WTC11 (cell line): ENCODE results near the gene SHC3. TPM values are rescaled to one million over a fixed set of nuclear protein-coding genes. Genes with fewer than 3 reads are reported as not detected.

Experiments
- ATAC-seq: fragments of 200-7000 bp; cut with Tn5 transposase; 2 replicates; pipeline ENCODE4 v1.10.0; 2021; ENCODE audit warnings: mild to moderate bottlenecking, moderate library complexity
- CTCF ChIA-PET: fragments of 300-600 bp; sonication (Branson Sonifier 250); formaldehyde crosslinking; loops from one replicate; lab custom pipeline; 2021; ENCODE audit warnings: antibody characterized with exemption; lab: Charles Lee
- POLR2A ChIA-PET: fragments of 350-600 bp; sonication (Branson Sonifier 250); formaldehyde crosslinking; loops from one replicate; lab custom pipeline; 2021; ENCODE audit warnings: antibody characterized with exemption; lab: Charles Lee
- DNase-seq: peaks from one replicate; pipeline ENCODE4 v3.0.0; 2021; ENCODE audit warnings: low spot score
- H3K27ac Mint-ChIP-seq: 2 replicates; pipeline ENCODE4 v1.8.0; 2021; ENCODE audit warnings: mixed read lengths
- H3K27me3 Mint-ChIP-seq: 2 replicates; pipeline ENCODE4 v1.8.0; 2021; ENCODE audit warnings: low read depth, mild to moderate bottlenecking, moderate library complexity, mixed read lengths
- H3K36me3 Mint-ChIP-seq: 2 replicates; pipeline ENCODE4 v1.8.0; 2021; ENCODE audit warnings: mixed read lengths
- H3K4me1 Mint-ChIP-seq: 2 replicates; pipeline ENCODE4 v1.8.0; 2022; ENCODE audit warnings: mixed read lengths
- H3K4me3 Mint-ChIP-seq: 2 replicates; pipeline ENCODE4 v1.8.0; 2021; ENCODE audit warnings: mild to moderate bottlenecking, moderate library complexity, mixed read lengths
- H3K9me3 Mint-ChIP-seq: 2 replicates; pipeline ENCODE4 v1.8.0; 2021; ENCODE audit warnings: mixed read lengths
- AR ChIP-seq: fragments of 250-450 bp; sonication (Bioruptor Pico); IDR thresholded peaks from 2 replicates; pipeline ENCODE4 v1.9.0; 2021; ENCODE audit warnings: mild to moderate bottlenecking
- CBFB ChIP-seq: sonication (generic); formaldehyde crosslinking; IDR thresholded peaks from 2 replicates; pipeline ENCODE4 v1.8.1; 2022; ENCODE audit warnings: mild to moderate bottlenecking, low read depth, missing genetic modification reagents
- E2F5 ChIP-seq: sonication (generic); formaldehyde crosslinking; IDR thresholded peaks from 2 replicates; pipeline ENCODE4 v1.8.1; 2022; ENCODE audit warnings: mild to moderate bottlenecking, moderate library complexity, missing genetic modification reagents
- ESRRA ChIP-seq: sonication (generic); formaldehyde crosslinking; IDR thresholded peaks from 2 replicates; pipeline ENCODE4 v1.8.1; 2022; ENCODE audit warnings: mild to moderate bottlenecking, missing genetic modification reagents, borderline replicate concordance
- FOXJ3 ChIP-seq: sonication (generic); formaldehyde crosslinking; IDR thresholded peaks from 2 replicates; pipeline ENCODE4 v1.9.0; 2021; ENCODE audit warnings: missing genetic modification reagents, mild to moderate bottlenecking, borderline replicate concordance
- GTF2I ChIP-seq: fragments of 250-450 bp; sonication (Bioruptor Pico); conservative IDR thresholded peaks from 2 replicates; pipeline ENCODE4 v1.4.0; 2021; ENCODE audit warnings: mild to moderate bottlenecking
- JUN ChIP-seq: sonication (generic); formaldehyde crosslinking; IDR thresholded peaks from 2 replicates; pipeline ENCODE4 v1.8.0; 2023; ENCODE audit warnings: mild to moderate bottlenecking, missing genetic modification reagents
- MLX ChIP-seq: sonication (generic); formaldehyde crosslinking; IDR thresholded peaks from 2 replicates; pipeline ENCODE4 v1.8.1; 2023; ENCODE audit warnings: mild to moderate bottlenecking, missing genetic modification reagents, moderate library complexity
- NFYB ChIP-seq: sonication (generic); formaldehyde crosslinking; conservative IDR thresholded peaks from 2 replicates; pipeline ENCODE4 v1.8.0; 2022; ENCODE audit warnings: low read depth, missing genetic modification reagents
- PRRX2 ChIP-seq: fragments of 250-450 bp; sonication (Bioruptor Pico); IDR thresholded peaks from 2 replicates; pipeline ENCODE4 v1.8.0; 2021; ENCODE audit warnings: mild to moderate bottlenecking
- ZNF121 ChIP-seq: sonication (generic); formaldehyde crosslinking; IDR thresholded peaks from 2 replicates; pipeline ENCODE4 v1.8.0; 2023; ENCODE audit warnings: missing genetic modification reagents
- ZNF138 ChIP-seq: sonication (generic); formaldehyde crosslinking; conservative IDR thresholded peaks from 2 replicates; pipeline ENCODE4 v1.8.1; 2022; ENCODE audit warnings: mild to moderate bottlenecking, moderate library complexity, missing genetic modification reagents
- ZNF232 ChIP-seq: sonication (generic); formaldehyde crosslinking; IDR thresholded peaks from 2 replicates; pipeline ENCODE4 v1.8.0; 2022; ENCODE audit warnings: mild to moderate bottlenecking, missing genetic modification reagents
- ZNF317 ChIP-seq: sonication (generic); formaldehyde crosslinking; IDR thresholded peaks from 2 replicates; pipeline ENCODE4 v1.8.1; 2023; ENCODE audit warnings: low read depth, mild to moderate bottlenecking, moderate library complexity, missing genetic modification reagents, borderline replicate concordance
- ZNF416 ChIP-seq: fragments of 250-450 bp; sonication (Bioruptor Pico); IDR thresholded peaks from 2 replicates; pipeline ENCODE4 v1.9.0; 2021; ENCODE audit warnings: mild to moderate bottlenecking, inconsistent platforms
- total RNA-seq: library from RNA; stranded (reverse); gene quantifications from 3 replicates; pipeline ENCODE4 v1.2.3, GENCODE V29; 2021
- TF ChIP-seq, protein P1 (sequence below): sonication (generic); formaldehyde crosslinking; IDR thresholded peaks from 2 replicates; pipeline ENCODE4 v1.8.0; 2023; ENCODE audit warnings: missing genetic modification reagents
- TF ChIP-seq, protein P2 (sequence below): fragments of 250-450 bp; sonication (Bioruptor Pico); IDR thresholded peaks from 2 replicates; pipeline ENCODE4 v2.1.2; 2022; ENCODE audit warnings: mild to moderate bottlenecking, moderate library complexity
- TF ChIP-seq, protein P3 (sequence below): sonication (generic); formaldehyde crosslinking; IDR thresholded peaks from 2 replicates; pipeline ENCODE4 v1.8.1; 2022; ENCODE audit warnings: mild to moderate bottlenecking, missing genetic modification reagents, moderate library complexity, borderline replicate concordance
- TF ChIP-seq, protein P4 (sequence below): sonication (generic); formaldehyde crosslinking; IDR thresholded peaks from 2 replicates; pipeline ENCODE4 v1.8.0; 2022; ENCODE audit warnings: mild to moderate bottlenecking, missing genetic modification reagents
- TF ChIP-seq, protein P5 (sequence below): sonication (generic); formaldehyde crosslinking; conservative IDR thresholded peaks from 2 replicates; pipeline ENCODE4 v1.8.1; 2023; ENCODE audit warnings: mild to moderate bottlenecking, low read depth, missing genetic modification reagents, moderate library complexity

The SHC3 gene
- total RNA-seq, 1 experiment from 2014 or later: 4.9 TPM

DNA sequence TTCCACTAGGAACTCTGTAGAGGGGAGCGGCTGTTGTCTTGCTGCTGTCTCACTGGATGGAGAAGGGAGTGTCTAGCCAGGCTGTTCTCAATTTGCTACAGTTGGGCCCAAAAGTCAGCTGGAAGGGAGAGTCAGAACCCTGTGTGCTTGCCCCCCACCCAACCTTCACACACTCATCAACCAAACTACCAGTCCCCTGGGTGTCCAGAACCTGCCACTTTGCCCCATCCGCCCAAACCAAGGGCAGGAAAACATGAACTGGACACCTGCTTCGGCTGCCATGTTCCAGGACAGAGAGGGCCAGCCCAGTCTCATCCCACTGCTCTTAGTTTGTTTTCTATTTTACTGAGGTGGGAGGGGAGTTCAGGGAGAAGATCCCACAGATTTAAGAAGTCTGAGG, 105.2 kb downstream of the SHC3 start:
- no peaks in the 10 kb centered on the region for H3K4me1 Mint-ChIP-seq
- POLR2A ChIA-PET: no interaction called here
- no peaks in the 10 kb centered on the region for H3K9me3 Mint-ChIP-seq
- TF ChIP-seq ESRRA (CRISPR knock-in tag) (no peak), AR (CRISPR knock-in tag) (no peak), NFYB (CRISPR knock-in tag) (no peak), CBFB (CRISPR knock-in tag) (no peak), ZNF232 (CRISPR knock-in tag) (no peak), FOXJ3 (CRISPR knock-in tag) (no peak), ZNF416 (no peak), GTF2I (CRISPR knock-in tag) (no peak), E2F5 (CRISPR knock-in tag) (no peak), ZNF138 (CRISPR knock-in tag) (no peak), MLX (CRISPR knock-in tag) (no peak)
- TF ChIP-seq, protein P1, sequence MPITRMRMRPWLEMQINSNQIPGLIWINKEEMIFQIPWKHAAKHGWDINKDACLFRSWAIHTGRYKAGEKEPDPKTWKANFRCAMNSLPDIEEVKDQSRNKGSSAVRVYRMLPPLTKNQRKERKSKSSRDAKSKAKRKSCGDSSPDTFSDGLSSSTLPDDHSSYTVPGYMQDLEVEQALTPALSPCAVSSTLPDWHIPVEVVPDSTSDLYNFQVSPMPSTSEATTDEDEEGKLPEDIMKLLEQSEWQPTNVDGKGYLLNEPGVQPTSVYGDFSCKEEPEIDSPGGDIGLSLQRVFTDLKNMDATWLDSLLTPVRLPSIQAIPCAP (CRISPR knock-in tag): no peak
- no peaks in the 10 kb centered on the region for H3K27me3 Mint-ChIP-seq
- ATAC-seq (no peak), DNase-seq (no peak)
- H3K36me3 Mint-ChIP-seq: peaks cover 6% of the 10 kb centered on the region; the same call in 1 of the 2 replicates
- CTCF ChIA-PET: no interaction called here
- no peak overlapping the region for H3K27ac Mint-ChIP-seq
- no peak overlapping the region for H3K4me3 Mint-ChIP-seq

- ChIA-PET POLR2A (no interaction called here), CTCF (no interaction called here)
- Mint-ChIP-seq H3K27ac (no peak overlapping the region), H3K4me3 (no peak overlapping the region), H3K36me3 (peaks cover 6% of the 10 kb centered on the region; the same call in 1 of the 2 replicates), H3K27me3 (no peaks in the 10 kb centered on the region), H3K4me1 (no peaks in the 10 kb centered on the region), H3K9me3 (no peaks in the 10 kb centered on the region)
- DNase-seq (no peak), ATAC-seq (no peak)
- TF ChIP-seq, protein P2, sequence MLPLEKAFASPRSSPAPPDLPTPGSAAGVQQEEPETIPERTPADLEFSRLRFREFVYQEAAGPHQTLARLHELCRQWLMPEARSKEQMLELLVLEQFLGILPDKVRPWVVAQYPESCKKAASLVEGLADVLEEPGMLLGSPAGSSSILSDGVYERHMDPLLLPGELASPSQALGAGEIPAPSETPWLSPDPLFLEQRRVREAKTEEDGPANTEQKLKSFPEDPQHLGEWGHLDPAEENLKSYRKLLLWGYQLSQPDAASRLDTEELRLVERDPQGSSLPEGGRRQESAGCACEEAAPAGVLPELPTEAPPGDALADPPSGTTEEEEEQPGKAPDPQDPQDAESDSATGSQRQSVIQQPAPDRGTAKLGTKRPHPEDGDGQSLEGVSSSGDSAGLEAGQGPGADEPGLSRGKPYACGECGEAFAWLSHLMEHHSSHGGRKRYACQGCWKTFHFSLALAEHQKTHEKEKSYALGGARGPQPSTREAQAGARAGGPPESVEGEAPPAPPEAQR (CRISPR knock-in tag): no peak
- TF ChIP-seq, protein P3, sequence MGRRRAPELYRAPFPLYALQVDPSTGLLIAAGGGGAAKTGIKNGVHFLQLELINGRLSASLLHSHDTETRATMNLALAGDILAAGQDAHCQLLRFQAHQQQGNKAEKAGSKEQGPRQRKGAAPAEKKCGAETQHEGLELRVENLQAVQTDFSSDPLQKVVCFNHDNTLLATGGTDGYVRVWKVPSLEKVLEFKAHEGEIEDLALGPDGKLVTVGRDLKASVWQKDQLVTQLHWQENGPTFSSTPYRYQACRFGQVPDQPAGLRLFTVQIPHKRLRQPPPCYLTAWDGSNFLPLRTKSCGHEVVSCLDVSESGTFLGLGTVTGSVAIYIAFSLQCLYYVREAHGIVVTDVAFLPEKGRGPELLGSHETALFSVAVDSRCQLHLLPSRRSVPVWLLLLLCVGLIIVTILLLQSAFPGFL (CRISPR knock-in tag): no peak
- TF ChIP-seq, protein P4, sequence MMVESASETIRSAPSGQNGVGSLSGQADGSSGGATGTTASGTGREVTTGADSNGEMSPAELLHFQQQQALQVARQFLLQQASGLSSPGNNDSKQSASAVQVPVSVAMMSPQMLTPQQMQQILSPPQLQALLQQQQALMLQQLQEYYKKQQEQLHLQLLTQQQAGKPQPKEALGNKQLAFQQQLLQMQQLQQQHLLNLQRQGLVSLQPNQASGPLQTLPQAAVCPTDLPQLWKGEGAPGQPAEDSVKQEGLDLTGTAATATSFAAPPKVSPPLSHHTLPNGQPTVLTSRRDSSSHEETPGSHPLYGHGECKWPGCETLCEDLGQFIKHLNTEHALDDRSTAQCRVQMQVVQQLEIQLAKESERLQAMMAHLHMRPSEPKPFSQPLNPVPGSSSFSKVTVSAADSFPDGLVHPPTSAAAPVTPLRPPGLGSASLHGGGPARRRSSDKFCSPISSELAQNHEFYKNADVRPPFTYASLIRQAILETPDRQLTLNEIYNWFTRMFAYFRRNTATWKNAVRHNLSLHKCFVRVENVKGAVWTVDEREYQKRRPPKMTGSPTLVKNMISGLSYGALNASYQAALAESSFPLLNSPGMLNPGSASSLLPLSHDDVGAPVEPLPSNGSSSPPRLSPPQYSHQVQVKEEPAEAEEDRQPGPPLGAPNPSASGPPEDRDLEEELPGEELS: no peak
- TF ChIP-seq ZNF121 (CRISPR knock-in tag) (no peak), PRRX2 (CRISPR knock-in tag) (no peak), ZNF317 (no peak), JUN (CRISPR knock-in tag) (no peak)
- TF ChIP-seq, protein P5, sequence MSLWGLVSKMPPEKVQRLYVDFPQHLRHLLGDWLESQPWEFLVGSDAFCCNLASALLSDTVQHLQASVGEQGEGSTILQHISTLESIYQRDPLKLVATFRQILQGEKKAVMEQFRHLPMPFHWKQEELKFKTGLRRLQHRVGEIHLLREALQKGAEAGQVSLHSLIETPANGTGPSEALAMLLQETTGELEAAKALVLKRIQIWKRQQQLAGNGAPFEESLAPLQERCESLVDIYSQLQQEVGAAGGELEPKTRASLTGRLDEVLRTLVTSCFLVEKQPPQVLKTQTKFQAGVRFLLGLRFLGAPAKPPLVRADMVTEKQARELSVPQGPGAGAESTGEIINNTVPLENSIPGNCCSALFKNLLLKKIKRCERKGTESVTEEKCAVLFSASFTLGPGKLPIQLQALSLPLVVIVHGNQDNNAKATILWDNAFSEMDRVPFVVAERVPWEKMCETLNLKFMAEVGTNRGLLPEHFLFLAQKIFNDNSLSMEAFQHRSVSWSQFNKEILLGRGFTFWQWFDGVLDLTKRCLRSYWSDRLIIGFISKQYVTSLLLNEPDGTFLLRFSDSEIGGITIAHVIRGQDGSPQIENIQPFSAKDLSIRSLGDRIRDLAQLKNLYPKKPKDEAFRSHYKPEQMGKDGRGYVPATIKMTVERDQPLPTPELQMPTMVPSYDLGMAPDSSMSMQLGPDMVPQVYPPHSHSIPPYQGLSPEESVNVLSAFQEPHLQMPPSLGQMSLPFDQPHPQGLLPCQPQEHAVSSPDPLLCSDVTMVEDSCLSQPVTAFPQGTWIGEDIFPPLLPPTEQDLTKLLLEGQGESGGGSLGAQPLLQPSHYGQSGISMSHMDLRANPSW: no peak
Measured at GRCh38 chr9:89071591-89071990, 107.0 kb downstream of the SHC3 start.
